GM12891 (cell line): ENCODE data around the gene FAM9B.

Source experiments
- DNase-seq: peaks from one replicate; pipeline ENCODE4 v3.0.0; 2011; ENCODE audit warnings: low spot score; ENCODE audit not compliant: insufficient read length
- FAIRE-seq: peaks from 2 replicates; lab custom pipeline; 2011; peaks lifted over from hg19 to GRCh38; lab: Jason Lieb, UNC
- PAX5 ChIP-seq: IDR thresholded peaks from 2 replicates; pipeline ENCODE4 v1.6.1; 2011; ENCODE audit warnings: low read length, moderate library complexity, mild to moderate bottlenecking; ENCODE audit not compliant: insufficient read depth, severe bottlenecking
- POLR2A ChIP-seq: IDR thresholded peaks from 2 replicates; pipeline ENCODE4 v1.6.1; 2011; ENCODE audit warnings: low read depth, low read length, control low read depth
- POLR2AphosphoS5 ChIP-seq: IDR thresholded peaks from 2 replicates; pipeline ENCODE4 v1.6.1; 2011; ENCODE audit warnings: low read depth, low read length, control low read depth
- POU2F2 ChIP-seq: IDR thresholded peaks from 2 replicates; pipeline ENCODE4 v1.6.1; 2011; ENCODE audit warnings: low read depth, mild to moderate bottlenecking, control low read depth, low read length, moderate library complexity
- SPI1 ChIP-seq: IDR thresholded peaks from 2 replicates; pipeline ENCODE4 v1.6.1; 2011; ENCODE audit warnings: low read depth, low read length, control low read depth
- TAF1 ChIP-seq: IDR thresholded peaks from 2 replicates; pipeline ENCODE4 v1.6.1; 2011; ENCODE audit warnings: low read depth, low read length, control low read depth

The FAM9B gene

DNA sequence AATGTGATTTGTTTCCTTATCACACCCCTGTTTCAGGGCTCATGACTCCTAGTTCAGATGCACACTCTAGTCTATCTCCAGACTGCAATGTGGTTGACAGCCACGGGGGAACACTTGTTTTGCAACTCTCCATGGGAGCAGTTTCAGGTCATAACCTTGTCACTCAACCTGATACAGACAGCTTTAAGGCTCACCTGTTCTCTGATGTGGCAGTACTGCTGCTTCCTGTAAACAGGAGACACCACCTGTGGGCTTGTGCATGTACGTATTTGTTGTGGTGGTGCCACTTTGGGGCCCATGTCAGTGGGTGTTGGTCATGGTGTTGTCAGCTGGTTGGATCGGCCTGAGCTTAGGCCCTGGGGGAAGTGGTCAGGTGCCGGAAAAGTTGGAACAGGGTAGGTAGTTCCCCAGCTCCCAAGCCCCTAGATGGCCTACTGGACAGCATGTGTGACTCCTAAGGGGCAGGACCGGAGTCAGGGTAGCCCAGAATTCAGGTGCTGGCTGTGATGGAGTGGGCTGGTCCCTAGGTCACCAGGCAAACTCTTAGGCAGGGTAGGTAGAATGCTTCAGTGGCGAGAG lies 46.2 kb downstream of the FAM9B start:
- TF ChIP-seq SPI1 (no peak), POLR2AphosphoS5 (no peak), TAF1 (no peak), PAX5 (no peak)
- FAIRE-seq: no peak
- no peak for DNase-seq

DNA sequence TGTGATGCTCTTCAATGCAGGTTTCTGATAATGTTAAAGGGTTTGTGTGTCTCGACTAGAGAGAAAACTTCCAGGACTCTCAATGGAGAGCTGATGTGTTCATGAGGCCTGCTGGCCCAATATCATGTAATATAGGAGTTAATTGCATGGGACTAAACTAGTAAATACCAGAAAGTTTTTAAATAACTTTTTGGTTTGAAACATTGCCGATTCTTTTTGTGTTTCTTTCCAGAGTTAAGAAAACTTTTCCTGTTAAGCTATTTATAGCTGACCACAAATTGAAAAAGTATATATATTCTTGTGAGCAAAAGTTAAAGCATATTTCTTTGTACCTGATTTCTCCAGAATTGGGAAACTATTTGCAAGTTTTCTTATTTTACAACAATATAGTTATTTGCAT lies 49.7 kb downstream of the FAM9B start:
- FAIRE-seq: no peak
- no peak for DNase-seq
- no peak for TF ChIP-seq POLR2A
- no peak for TF ChIP-seq PAX5
- no peak for TF ChIP-seq TAF1
- TF ChIP-seq SPI1: no peak
- no peak for TF ChIP-seq POLR2AphosphoS5
- TF ChIP-seq POU2F2: no peak

- TF ChIP-seq POLR2A: no peak
- DNase-seq (no peak), FAIRE-seq (no peak)
Measured at GRCh38 chrX:8981723-8982122, 52.2 kb downstream of the FAM9B start.

GRCh38 chrX:8980756-8981155 lies 53.2 kb downstream of the FAM9B start:
- DNase-seq (no peak), FAIRE-seq (no peak)
- TF ChIP-seq PAX5 (no peak), POU2F2 (no peak), POLR2AphosphoS5 (no peak), POLR2A (no peak), TAF1 (no peak), SPI1 (no peak)
